ENCODE measurements around the gene PTPRH.

DNA sequence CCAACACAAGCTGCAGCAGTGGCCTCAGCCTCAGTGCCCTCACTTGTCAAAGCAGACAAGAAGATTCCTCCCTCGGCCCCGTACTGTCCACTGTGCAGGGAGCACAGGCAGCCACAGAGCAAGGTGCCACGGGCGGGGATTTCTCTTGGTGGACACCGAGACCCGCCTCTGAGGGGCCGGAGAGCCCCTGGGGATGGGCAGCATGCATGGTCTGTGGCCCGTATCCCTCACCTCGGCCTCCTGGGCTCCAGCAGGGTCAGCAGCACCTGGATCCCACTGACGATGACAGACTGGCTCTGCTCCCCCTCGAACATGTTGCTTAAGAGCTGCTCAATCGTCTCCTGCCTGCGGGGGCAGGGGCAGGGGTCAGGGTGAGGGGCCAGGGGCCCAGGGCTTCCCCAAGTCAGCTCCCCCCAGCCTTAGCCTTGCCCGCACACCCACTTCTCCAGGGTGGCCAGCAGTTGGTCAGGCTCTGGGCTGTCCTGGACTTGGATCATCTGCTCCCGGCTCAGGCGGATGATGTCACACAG is 32.7 kb upstream of the PTPRH start:
- TF ChIP-seq EZH2 (IDR thresholded peaks at IDR 0.05) (no peak), CEBPB (IDR thresholded peaks at IDR 0.05; ENCODE audit: low read depth) (no peak), EZH2phosphoT487 (IDR thresholded peaks at IDR 0.05; ENCODE audit: borderline replicate concordance) (no peak), TCF7L2 (IDR thresholded peaks at IDR 0.05; ENCODE audit: borderline replicate concordance, extremely low read depth, insufficient read depth, insufficient read length) (no peak)
- TF ChIP-seq, protein P1, sequence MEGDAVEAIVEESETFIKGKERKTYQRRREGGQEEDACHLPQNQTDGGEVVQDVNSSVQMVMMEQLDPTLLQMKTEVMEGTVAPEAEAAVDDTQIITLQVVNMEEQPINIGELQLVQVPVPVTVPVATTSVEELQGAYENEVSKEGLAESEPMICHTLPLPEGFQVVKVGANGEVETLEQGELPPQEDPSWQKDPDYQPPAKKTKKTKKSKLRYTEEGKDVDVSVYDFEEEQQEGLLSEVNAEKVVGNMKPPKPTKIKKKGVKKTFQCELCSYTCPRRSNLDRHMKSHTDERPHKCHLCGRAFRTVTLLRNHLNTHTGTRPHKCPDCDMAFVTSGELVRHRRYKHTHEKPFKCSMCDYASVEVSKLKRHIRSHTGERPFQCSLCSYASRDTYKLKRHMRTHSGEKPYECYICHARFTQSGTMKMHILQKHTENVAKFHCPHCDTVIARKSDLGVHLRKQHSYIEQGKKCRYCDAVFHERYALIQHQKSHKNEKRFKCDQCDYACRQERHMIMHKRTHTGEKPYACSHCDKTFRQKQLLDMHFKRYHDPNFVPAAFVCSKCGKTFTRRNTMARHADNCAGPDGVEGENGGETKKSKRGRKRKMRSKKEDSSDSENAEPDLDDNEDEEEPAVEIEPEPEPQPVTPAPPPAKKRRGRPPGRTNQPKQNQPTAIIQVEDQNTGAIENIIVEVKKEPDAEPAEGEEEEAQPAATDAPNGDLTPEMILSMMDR (IDR thresholded peaks at IDR 0.05 in 2 of 3, conservative IDR thresholded peaks at IDR 0.05 in 1 of 3; ENCODE audit: borderline replicate concordance in 1 of 3, insufficient read depth in 1 of 3, low read depth in 2 of 3, low read length in 2 of 3), result no peak
